ENCODE results near the gene CATSPER4.

The CATSPER4 gene

GRCh38 chr1:26182383-26182696 is 8.1 kb upstream of the CATSPER4 start:
- in situ Hi-C loops (cut with HindIII; ENCODE audit: low sequenced_read_pairs), result no loop called here
- H3K4me3 ChIP-seq (ENCODE audit: low read depth, low read length), result no peak overlapping the region
- no peak for TF ChIP-seq CTCF (IDR thresholded peaks at IDR 0.05; ENCODE audit: low read depth, low read length, missing control alignments)
- no peak for DNase-seq (ENCODE audit: low read depth)

- no peak for TF ChIP-seq CTCF (IDR thresholded peaks at IDR 0.05; ENCODE audit: low read depth, low read length, missing control alignments)
- DNase-seq (ENCODE audit: low read depth), result no peak
- no peak overlapping the region for H3K4me3 ChIP-seq (ENCODE audit: low read depth, low read length)
- in situ Hi-C loops (cut with HindIII; ENCODE audit: low sequenced_read_pairs), result no loop called here
Observed at GRCh38 chr1:26184086-26184485, 6.3 kb upstream of the CATSPER4 start.

GRCh38 chr1:26184883-26185282 is 5.5 kb upstream of the CATSPER4 start:
- in situ Hi-C loops (cut with HindIII; ENCODE audit: low sequenced_read_pairs), result no loop called here
- no peak overlapping the region for H3K4me3 ChIP-seq (ENCODE audit: low read depth, low read length)
- DNase-seq (ENCODE audit: low read depth), result no peak
- no peak for TF ChIP-seq CTCF (IDR thresholded peaks at IDR 0.05; ENCODE audit: low read depth, low read length, missing control alignments)

GRCh38 chr1:26187882-26188281 is 2.5 kb upstream of the CATSPER4 start:
- in situ Hi-C loops (cut with HindIII; ENCODE audit: low sequenced_read_pairs), result no loop called here
- no peak for DNase-seq (ENCODE audit: low read depth)
- no peak for TF ChIP-seq CTCF (IDR thresholded peaks at IDR 0.05; ENCODE audit: low read depth, low read length, missing control alignments)
- no peak overlapping the region for H3K4me3 ChIP-seq (ENCODE audit: low read depth, low read length)

GRCh38 chr1:26188477-26188876 is 1.9 kb upstream of the CATSPER4 start:
- TF ChIP-seq CTCF (IDR thresholded peaks at IDR 0.05; ENCODE audit: low read depth, low read length, missing control alignments), result no peak
- H3K4me3 ChIP-seq (ENCODE audit: low read depth, low read length), result no peak overlapping the region
- in situ Hi-C loops (cut with HindIII; ENCODE audit: low sequenced_read_pairs), result no loop called here
- DNase-seq (ENCODE audit: low read depth), result no peak

- in situ Hi-C loops (cut with HindIII; ENCODE audit: low sequenced_read_pairs), result no loop called here
- TF ChIP-seq CTCF (IDR thresholded peaks at IDR 0.05; ENCODE audit: low read depth, low read length, missing control alignments), result no peak
- DNase-seq (ENCODE audit: low read depth), result no peak
- H3K4me3 ChIP-seq (ENCODE audit: low read depth, low read length), result no peak overlapping the region
Observed at GRCh38 chr1:26189331-26189730, 1.1 kb upstream of the CATSPER4 start.

GRCh38 chr1:26189751-26190275 is 589 bp upstream of the CATSPER4 start:
- no peak for DNase-seq (ENCODE audit: low read depth)
- in situ Hi-C loops (cut with HindIII; ENCODE audit: low sequenced_read_pairs), result no loop called here
- no peak overlapping the region for H3K4me3 ChIP-seq (ENCODE audit: low read depth, low read length)
- TF ChIP-seq CTCF (IDR thresholded peaks at IDR 0.05; ENCODE audit: low read depth, low read length, missing control alignments), result no peak
